Activated naive CD8-positive, alpha-beta T cell treated with anti-CD3 and anti-CD28 coated beads, Interleukin-2, amount 10 ng/mL, durations not matched to agents 7 days and 5 days (primary cell): Measurements from ENCODE around the gene CAPN15. TPM values are rescaled to one million over a fixed set of nuclear protein-coding genes. Genes with fewer than 3 reads are reported as not detected.

Source experiments
- ATAC-seq: fragments of 150-1000 bp; cut with Tn5 transposase; one replicate; pipeline ENCODE4 v1.10.0; 2021; ENCODE audit warnings: low read depth, moderate library complexity
- POLR2A ChIA-PET: fragments of 350-600 bp; sonication (Branson Sonifier 250); formaldehyde crosslinking; loops from one replicate; lab custom pipeline; 2021; ENCODE audit warnings: antibody characterized with exemption; lab: Charles Lee
- DNase-seq: peaks from one replicate; pipeline ENCODE4 v3.0.0; 2021
- H3K27ac Mint-ChIP-seq: one replicate; pipeline ENCODE4 v1.8.0; 2022; ENCODE audit warnings: mild to moderate bottlenecking, mixed read lengths
- H3K27me3 Mint-ChIP-seq: one replicate; pipeline ENCODE4 v1.8.0; 2022; ENCODE audit warnings: mild to moderate bottlenecking, moderate library complexity, mixed read lengths
- H3K36me3 Mint-ChIP-seq: one replicate; pipeline ENCODE4 v1.8.0; 2021; ENCODE audit warnings: mild to moderate bottlenecking, mixed read lengths
- H3K4me1 Mint-ChIP-seq: one replicate; pipeline ENCODE4 v1.8.0; 2021; ENCODE audit warnings: mixed read lengths
- H3K4me3 Mint-ChIP-seq: one replicate; pipeline ENCODE4 v1.8.0; 2022; ENCODE audit warnings: mild to moderate bottlenecking, moderate library complexity, mixed read lengths
- H3K9me3 Mint-ChIP-seq: one replicate; pipeline ENCODE4 v1.8.0; 2021; ENCODE audit warnings: mixed read lengths
- total RNA-seq, 2 experiments: library from RNA; stranded (reverse); gene quantifications; one replicate each; pipeline ENCODE4 v1.2.3, GENCODE V29; 2021

The CAPN15 gene
- total RNA-seq, 2 experiments from 2014 or later = 83.5 to 87.4 TPM

- POLR2A ChIA-PET = no interaction called here
- Mint-ChIP-seq H3K36me3 (no peaks in the 10 kb centered on the region), H3K4me3 (no peak overlapping the region), H3K4me1 (peaks cover 3% of the 10 kb centered on the region), H3K27me3 (no peaks in the 10 kb centered on the region), H3K27ac (no peak overlapping the region), H3K9me3 (no peaks in the 10 kb centered on the region)
- DNase-seq (no peak), ATAC-seq (no peak)
These were observed 13.6 kb upstream of the CAPN15 start for GRCh38 chr16:513950-514349.

GRCh38 chr16:515175-515938 is 12.2 kb upstream of the CAPN15 start:
- H3K4me3 Mint-ChIP-seq = no peak overlapping the region
- no peak for ATAC-seq
- POLR2A ChIA-PET = no interaction called here

DNA sequence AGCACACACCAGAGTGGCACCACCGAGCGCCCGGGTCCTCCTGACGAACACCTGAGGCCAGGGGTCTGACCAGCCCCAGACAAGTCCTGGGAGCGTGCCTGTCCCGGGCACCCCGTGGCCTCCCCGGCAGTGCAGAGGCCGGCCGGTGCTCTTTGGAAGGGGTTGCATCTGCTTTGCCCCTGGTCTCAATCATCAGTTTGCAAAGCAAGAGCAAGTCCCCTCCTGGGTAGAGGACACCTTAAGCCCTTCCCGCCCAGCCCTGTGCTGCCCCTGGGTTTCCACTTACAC is 11.6 kb upstream of the CAPN15 start:
- no peaks in the 10 kb centered on the region for H3K27me3 Mint-ChIP-seq
- H3K9me3 Mint-ChIP-seq = no peaks in the 10 kb centered on the region
- H3K27ac Mint-ChIP-seq = no peak overlapping the region
- POLR2A ChIA-PET = no interaction called here
- no peaks in the 10 kb centered on the region for H3K36me3 Mint-ChIP-seq
- H3K4me1 Mint-ChIP-seq = no peaks in the 10 kb centered on the region
- no peak overlapping the region for H3K4me3 Mint-ChIP-seq
- no peak for DNase-seq
- no peak for ATAC-seq

More at GRCh38 chr16:515175-515938, 12.2 kb upstream of the CAPN15 start:
- H3K36me3 Mint-ChIP-seq = no peaks in the 10 kb centered on the region
- no peak for DNase-seq
- H3K9me3 Mint-ChIP-seq = no peaks in the 10 kb centered on the region
- no peak overlapping the region for H3K27ac Mint-ChIP-seq
- H3K4me1 Mint-ChIP-seq = no peaks in the 10 kb centered on the region
- no peaks in the 10 kb centered on the region for H3K27me3 Mint-ChIP-seq

DNA sequence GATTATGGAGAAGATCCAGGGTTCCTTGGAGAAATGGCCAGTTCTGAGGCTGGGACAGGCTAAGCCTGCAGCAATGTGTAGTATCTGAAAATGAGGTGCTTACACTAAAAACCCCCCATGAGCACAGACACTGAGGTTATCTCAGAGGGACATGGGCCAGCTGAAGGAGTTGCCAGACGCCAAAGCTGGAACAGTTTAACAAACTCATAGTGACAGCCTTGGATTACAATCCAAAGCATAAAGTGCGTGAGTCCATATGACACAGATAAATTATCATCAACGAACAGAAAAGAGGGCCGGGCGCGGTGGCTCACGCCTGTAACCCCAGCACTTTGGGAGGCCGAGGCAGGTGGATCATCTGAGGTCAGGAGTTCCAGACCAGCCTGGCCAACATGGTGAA is 11.2 kb upstream of the CAPN15 start:
- POLR2A ChIA-PET = no interaction called here
- Mint-ChIP-seq H3K9me3 (no peaks in the 10 kb centered on the region), H3K4me3 (no peak overlapping the region), H3K4me1 (no peaks in the 10 kb centered on the region), H3K27me3 (no peaks in the 10 kb centered on the region), H3K36me3 (no peaks in the 10 kb centered on the region), H3K27ac (no peak overlapping the region)
- DNase-seq = no peak
- no peak for ATAC-seq

DNA sequence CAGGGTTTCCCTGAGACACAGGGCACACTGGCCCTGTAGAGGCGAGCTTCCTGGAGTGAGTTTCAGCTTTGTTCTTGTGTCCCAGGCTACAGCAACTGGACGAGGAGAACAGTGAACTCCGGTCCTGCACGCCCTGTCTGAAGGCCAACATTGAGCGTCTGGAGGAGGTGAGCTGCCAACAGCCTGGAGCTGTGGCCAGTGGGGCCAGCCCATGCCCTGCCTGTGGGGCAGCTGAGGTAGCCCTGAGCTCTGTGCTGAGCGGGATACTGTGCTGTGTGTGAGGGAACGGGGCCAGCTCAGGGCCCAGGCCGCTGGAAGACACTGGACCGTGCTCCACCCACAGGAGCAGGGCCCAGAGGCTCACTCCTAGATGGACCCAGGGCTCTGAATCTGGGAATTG is 8.7 kb upstream of the CAPN15 start:
- no peaks in the 10 kb centered on the region for H3K27me3 Mint-ChIP-seq
- ATAC-seq = no peak
- no peak overlapping the region for H3K4me3 Mint-ChIP-seq
- no peaks in the 10 kb centered on the region for H3K4me1 Mint-ChIP-seq
- DNase-seq = no peak
- no peaks in the 10 kb centered on the region for H3K9me3 Mint-ChIP-seq
- POLR2A ChIA-PET = interaction anchor here (1.3 kb wide), 1 partner anchor 8 kb away, joined by 3 read pairs; the partner anchor contains the start of gene CAPN15
- no peak overlapping the region for H3K27ac Mint-ChIP-seq
- H3K36me3 Mint-ChIP-seq = no peaks in the 10 kb centered on the region

DNA sequence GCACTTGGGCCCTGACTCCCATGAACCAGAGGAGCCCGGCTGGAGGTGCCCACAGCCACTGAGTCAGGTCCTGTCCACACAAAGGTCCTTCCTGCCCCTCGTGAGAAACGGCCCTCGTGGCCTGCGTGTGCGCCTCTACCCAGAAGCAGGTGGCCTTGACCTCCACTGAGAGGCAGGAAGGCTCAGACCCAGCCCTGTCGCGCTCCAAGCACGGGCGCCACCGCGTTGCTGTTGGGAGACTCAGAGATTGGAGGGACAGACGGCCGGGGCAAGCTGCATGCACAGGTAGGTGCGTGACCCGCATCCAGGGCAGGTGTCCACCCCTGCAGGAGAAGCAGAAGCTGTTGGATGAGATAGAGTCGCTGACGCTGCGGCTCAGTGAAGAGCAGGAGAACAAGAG is 8.1 kb upstream of the CAPN15 start:
- no peak overlapping the region for H3K27ac Mint-ChIP-seq
- POLR2A ChIA-PET = interaction anchor here (1.3 kb wide), 1 partner anchor 8 kb away, joined by 3 read pairs; the partner anchor contains the start of gene CAPN15
- no peak for ATAC-seq

GRCh38 chr16:519841-520687 is 7.4 kb upstream of the CAPN15 start:
- ATAC-seq (no peak), DNase-seq (no peak)
- no peaks in the 10 kb centered on the region for H3K9me3 Mint-ChIP-seq
- H3K4me3 Mint-ChIP-seq = no peak overlapping the region
- H3K4me1 Mint-ChIP-seq = no peaks in the 10 kb centered on the region
- no peak overlapping the region for H3K27ac Mint-ChIP-seq
- H3K36me3 Mint-ChIP-seq = no peaks in the 10 kb centered on the region
- no peaks in the 10 kb centered on the region for H3K27me3 Mint-ChIP-seq
- POLR2A ChIA-PET = interaction anchor here (1.0 kb wide), 1 partner anchor 8 kb away, joined by 3 read pairs; no protein-coding TSS in a partner anchor

More for the DNA sequence above, 8.1 kb upstream of the CAPN15 start:
- no peak overlapping the region for H3K4me3 Mint-ChIP-seq
- H3K9me3 Mint-ChIP-seq = no peaks in the 10 kb centered on the region
- H3K27me3 Mint-ChIP-seq = no peaks in the 10 kb centered on the region
- H3K36me3 Mint-ChIP-seq = no peaks in the 10 kb centered on the region
- H3K4me1 Mint-ChIP-seq = no peaks in the 10 kb centered on the region
- DNase-seq = no peak

- no peaks in the 10 kb centered on the region for H3K9me3 Mint-ChIP-seq
- H3K27ac Mint-ChIP-seq = no peak overlapping the region
- ATAC-seq (no peak), DNase-seq (no peak)
- H3K36me3 Mint-ChIP-seq = peaks cover 2% of the 10 kb centered on the region
- POLR2A ChIA-PET = interaction anchor here (1.0 kb wide), 1 partner anchor 8 kb away, joined by 3 read pairs; no protein-coding TSS in a partner anchor
- peaks cover 6% of the 10 kb centered on the region for H3K4me1 Mint-ChIP-seq
- no peak overlapping the region for H3K4me3 Mint-ChIP-seq
- no peaks in the 10 kb centered on the region for H3K27me3 Mint-ChIP-seq
These were observed 6.7 kb upstream of the CAPN15 start for GRCh38 chr16:520847-521246.

DNA sequence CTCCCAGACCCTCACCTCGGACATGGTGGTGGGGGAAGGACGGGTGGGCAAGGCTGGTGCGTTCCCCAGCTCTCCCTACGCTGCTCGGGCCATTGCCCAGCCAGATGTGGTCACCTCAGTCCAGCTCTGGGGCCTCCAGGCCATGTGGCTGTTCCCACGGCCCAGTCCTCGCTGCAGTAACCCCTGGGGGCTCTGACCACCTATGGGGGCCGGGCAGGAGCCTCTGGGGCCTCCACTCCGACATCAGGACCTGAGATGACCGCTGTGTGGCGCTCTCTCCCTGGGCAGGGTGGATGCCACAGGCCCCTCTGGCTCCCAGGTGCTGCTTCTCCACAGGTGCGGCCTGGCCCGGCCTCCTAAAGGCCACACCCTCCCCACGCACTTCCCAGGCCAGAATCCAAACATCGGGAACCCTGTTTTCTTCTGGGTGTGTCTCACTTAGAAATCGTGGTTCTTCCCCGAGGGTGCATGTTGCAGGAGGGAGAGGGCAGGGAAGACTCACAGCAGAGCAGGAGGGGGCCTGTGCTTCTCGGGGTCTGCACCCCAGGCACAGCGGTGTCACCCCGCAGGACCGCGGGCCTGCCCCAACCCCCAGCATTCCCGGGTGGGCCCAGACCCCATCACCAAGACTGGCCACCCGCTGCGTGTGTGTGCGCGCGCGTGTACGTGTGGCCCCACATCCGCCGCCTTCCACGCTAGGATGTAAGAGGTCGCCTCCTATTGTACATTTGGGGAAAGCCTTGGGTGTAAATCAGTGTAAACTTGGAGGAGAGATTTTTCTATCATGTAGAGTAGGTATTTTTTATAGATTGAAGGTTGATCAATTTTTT is 5.9 kb upstream of the CAPN15 start:
- no peak overlapping the region for H3K4me3 Mint-ChIP-seq
- POLR2A ChIA-PET = no interaction called here
- no peak for DNase-seq
- no peak for ATAC-seq
- no peak overlapping the region for H3K27ac Mint-ChIP-seq
- H3K27me3 Mint-ChIP-seq = no peaks in the 10 kb centered on the region
- peaks cover 2% of the 10 kb centered on the region for H3K36me3 Mint-ChIP-seq
- no peaks in the 10 kb centered on the region for H3K9me3 Mint-ChIP-seq
- peaks cover 9% of the 10 kb centered on the region for H3K4me1 Mint-ChIP-seq

GRCh38 chr16:522320-523096 is 5.0 kb upstream of the CAPN15 start:
- DNase-seq (no peak), ATAC-seq (no peak)
- no peak overlapping the region for H3K4me3 Mint-ChIP-seq
- H3K27me3 Mint-ChIP-seq = no peaks in the 10 kb centered on the region
- POLR2A ChIA-PET = no interaction called here
- peaks cover 9% of the 10 kb centered on the region for H3K4me1 Mint-ChIP-seq
- no peak overlapping the region for H3K27ac Mint-ChIP-seq
- peaks cover 2% of the 10 kb centered on the region for H3K36me3 Mint-ChIP-seq
- H3K9me3 Mint-ChIP-seq = no peaks in the 10 kb centered on the region

DNA sequence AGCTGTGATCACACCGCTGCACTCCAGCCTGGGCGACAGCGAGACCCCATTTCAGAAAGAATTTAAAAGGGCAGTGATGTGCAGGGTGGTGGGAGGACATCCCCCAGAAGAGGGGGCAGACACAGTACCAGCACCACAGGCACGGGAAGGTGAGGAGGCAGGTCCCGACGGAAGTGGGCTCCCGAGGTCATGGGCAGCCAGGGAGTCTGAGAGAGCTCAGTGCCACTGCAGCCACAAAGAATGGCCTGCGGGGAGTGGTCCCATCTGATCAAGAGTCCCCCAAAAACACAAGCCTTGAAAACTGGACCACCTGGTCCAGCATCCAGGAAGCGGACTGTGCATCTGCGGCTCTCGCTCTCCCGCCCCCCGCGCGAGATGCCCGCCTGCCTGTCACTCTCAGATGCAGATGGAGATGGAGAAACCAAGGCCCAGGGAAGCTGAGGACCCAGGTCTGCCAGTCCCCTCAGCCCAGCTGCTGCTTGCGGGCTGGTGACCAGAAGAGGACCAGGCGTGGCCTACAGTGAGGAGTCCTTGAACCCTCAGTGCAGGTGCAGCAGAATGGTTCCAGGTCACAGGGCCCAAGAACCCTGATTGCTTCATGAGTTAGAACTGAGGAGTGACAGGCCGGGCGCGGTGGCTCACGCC is 4.3 kb upstream of the CAPN15 start:
- POLR2A ChIA-PET = no interaction called here
- Mint-ChIP-seq H3K4me1 (peaks cover 9% of the 10 kb centered on the region), H3K4me3 (no peak overlapping the region), H3K27me3 (no peaks in the 10 kb centered on the region), H3K27ac (no peak overlapping the region), H3K9me3 (no peaks in the 10 kb centered on the region), H3K36me3 (peaks cover 2% of the 10 kb centered on the region)
- ATAC-seq (no peak), DNase-seq (no peak)

- no peak for DNase-seq
- no peak overlapping the region for H3K4me3 Mint-ChIP-seq
- no peaks in the 10 kb centered on the region for H3K9me3 Mint-ChIP-seq
- H3K27ac Mint-ChIP-seq = no peak overlapping the region
- H3K27me3 Mint-ChIP-seq = no peaks in the 10 kb centered on the region
- POLR2A ChIA-PET = no interaction called here
- no peak for ATAC-seq
- peaks cover 13% of the 10 kb centered on the region for H3K4me1 Mint-ChIP-seq
- peaks cover 2% of the 10 kb centered on the region for H3K36me3 Mint-ChIP-seq
These were observed 3.1 kb upstream of the CAPN15 start for GRCh38 chr16:524274-525040.
